Parathyroid adenoma (tissue), 2 donors: Measurements from ENCODE around the gene ITGA11.
A peak's percentile ranks its signal among the peaks of the same experiment; 100 is the strongest.

Source experiments
- H2AFZ ChIP-seq: fragments of 300-600 bp; sonication (generic); one replicate; pipeline ENCODE4 v1.7.0; 2017; ENCODE audit warnings: antibody characterized with exemption, mild to moderate bottlenecking
- H3K27ac ChIP-seq: fragments of 300-600 bp; sonication (generic); one replicate; pipeline ENCODE4 v1.7.0; 2017
- H3K27me3 ChIP-seq: fragments of 300-600 bp; sonication (generic); one replicate; pipeline ENCODE4 v1.7.0; 2017; ENCODE audit warnings: low read length; ENCODE audit not compliant: control insufficient read depth, insufficient read depth
- H3K36me3 ChIP-seq: fragments of 300-600 bp; sonication (generic); one replicate; pipeline ENCODE4 v1.7.0; 2017; ENCODE audit warnings: low read length; ENCODE audit not compliant: control insufficient read depth, insufficient read depth
- H3K4me1 ChIP-seq: fragments of 300-600 bp; sonication (generic); one replicate; pipeline ENCODE4 v1.7.0; 2017; ENCODE audit warnings: control low read depth
- H3K4me2 ChIP-seq: fragments of 300-600 bp; sonication (generic); one replicate; pipeline ENCODE4 v1.7.0; 2017; ENCODE audit warnings: low read length
- H3K4me3 ChIP-seq: fragments of 300-600 bp; sonication (generic); one replicate; pipeline ENCODE4 v1.7.0; 2017; ENCODE audit warnings: low read depth, low read length
- H3K79me2 ChIP-seq: fragments of 300-600 bp; sonication (generic); one replicate; pipeline ENCODE4 v1.7.0; 2017; ENCODE audit warnings: control low read depth
- H3K9ac ChIP-seq: fragments of 300-600 bp; sonication (generic); one replicate; pipeline ENCODE4 v1.7.0; 2017; ENCODE audit warnings: mild to moderate bottlenecking
- H3K9me3 ChIP-seq: fragments of 300-600 bp; sonication (generic); one replicate; pipeline ENCODE4 v1.7.0; 2017; ENCODE audit warnings: low read length; ENCODE audit not compliant: control insufficient read depth
- TF ChIP-seq, protein P1 (sequence below): fragments of 300-600 bp; sonication (generic); IDR thresholded peaks from one replicate; pipeline ENCODE4 v1.7.0; 2017; ENCODE audit warnings: antibody characterized with exemption, mild to moderate bottlenecking
- donor health status: primary hyperparathyroidism.

The ITGA11 gene

GRCh38 chr15:68272721-68273271 lies 159.2 kb downstream of the ITGA11 start:
- Histone ChIP-seq H2AFZ (no peak overlapping the region), H3K79me2 (no peaks in the 10 kb centered on the region), H3K4me1 (no peaks in the 10 kb centered on the region), H3K27ac (no peak overlapping the region), H3K9me3 (no peaks in the 10 kb centered on the region), H3K4me3 (no peak overlapping the region), H3K27me3 (no peaks in the 10 kb centered on the region), H3K4me2 (no peak overlapping the region), H3K36me3 (no peaks in the 10 kb centered on the region), H3K9ac (no peak overlapping the region)
- TF ChIP-seq, protein P1, sequence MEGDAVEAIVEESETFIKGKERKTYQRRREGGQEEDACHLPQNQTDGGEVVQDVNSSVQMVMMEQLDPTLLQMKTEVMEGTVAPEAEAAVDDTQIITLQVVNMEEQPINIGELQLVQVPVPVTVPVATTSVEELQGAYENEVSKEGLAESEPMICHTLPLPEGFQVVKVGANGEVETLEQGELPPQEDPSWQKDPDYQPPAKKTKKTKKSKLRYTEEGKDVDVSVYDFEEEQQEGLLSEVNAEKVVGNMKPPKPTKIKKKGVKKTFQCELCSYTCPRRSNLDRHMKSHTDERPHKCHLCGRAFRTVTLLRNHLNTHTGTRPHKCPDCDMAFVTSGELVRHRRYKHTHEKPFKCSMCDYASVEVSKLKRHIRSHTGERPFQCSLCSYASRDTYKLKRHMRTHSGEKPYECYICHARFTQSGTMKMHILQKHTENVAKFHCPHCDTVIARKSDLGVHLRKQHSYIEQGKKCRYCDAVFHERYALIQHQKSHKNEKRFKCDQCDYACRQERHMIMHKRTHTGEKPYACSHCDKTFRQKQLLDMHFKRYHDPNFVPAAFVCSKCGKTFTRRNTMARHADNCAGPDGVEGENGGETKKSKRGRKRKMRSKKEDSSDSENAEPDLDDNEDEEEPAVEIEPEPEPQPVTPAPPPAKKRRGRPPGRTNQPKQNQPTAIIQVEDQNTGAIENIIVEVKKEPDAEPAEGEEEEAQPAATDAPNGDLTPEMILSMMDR, result no peak

- no peaks in the 10 kb centered on the region for H3K27me3 ChIP-seq
- TF ChIP-seq, protein P1, result no peak
- no peaks in the 10 kb centered on the region for H3K79me2 ChIP-seq
- no peak overlapping the region for H3K4me2 ChIP-seq
- H3K9me3 ChIP-seq, result no peaks in the 10 kb centered on the region
- H2AFZ ChIP-seq, result peak overlapping the region; percentile 72
- no peak overlapping the region for H3K4me3 ChIP-seq
- H3K27ac ChIP-seq, result no peak overlapping the region
- H3K36me3 ChIP-seq, result no peaks in the 10 kb centered on the region
- no peak overlapping the region for H3K9ac ChIP-seq
- no peaks in the 10 kb centered on the region for H3K4me1 ChIP-seq
Measured at GRCh38 chr15:68271854-68272471, 160.0 kb downstream of the ITGA11 start.

DNA sequence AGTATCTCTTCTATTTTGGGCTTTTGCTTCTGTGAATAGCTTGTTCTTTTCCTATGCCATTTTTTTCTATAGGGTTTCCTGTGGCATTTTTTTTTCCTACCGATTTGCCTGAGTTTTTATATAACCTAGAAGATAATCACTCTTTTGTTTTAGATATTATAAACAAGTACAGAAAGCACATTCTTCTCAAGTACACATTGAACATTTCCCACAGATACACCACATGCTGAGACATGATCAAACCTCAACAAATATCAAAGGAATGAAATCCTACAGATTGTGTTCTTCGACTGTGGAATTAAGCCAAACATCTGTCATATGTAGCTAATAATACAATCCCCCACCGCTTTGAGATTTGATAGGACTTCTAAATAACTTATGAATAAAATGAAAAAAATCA lies 163.6 kb downstream of the ITGA11 start:
- Histone ChIP-seq H3K79me2 (no peaks in the 10 kb centered on the region), H2AFZ (no peak overlapping the region), H3K4me2 (no peak overlapping the region), H3K4me1 (no peaks in the 10 kb centered on the region), H3K9ac (no peak overlapping the region), H3K36me3 (no peaks in the 10 kb centered on the region), H3K27ac (no peak overlapping the region), H3K4me3 (no peak overlapping the region), H3K27me3 (no peaks in the 10 kb centered on the region), H3K9me3 (no peaks in the 10 kb centered on the region)
- TF ChIP-seq, protein P1, result no peak

GRCh38 chr15:68265674-68266073 lies 166.3 kb downstream of the ITGA11 start:
- Histone ChIP-seq H2AFZ (no peak overlapping the region), H3K9ac (no peak overlapping the region), H3K79me2 (no peaks in the 10 kb centered on the region), H3K4me1 (no peaks in the 10 kb centered on the region), H3K27me3 (no peaks in the 10 kb centered on the region), H3K36me3 (no peaks in the 10 kb centered on the region), H3K4me3 (no peak overlapping the region), H3K4me2 (no peak overlapping the region), H3K9me3 (no peaks in the 10 kb centered on the region), H3K27ac (no peak overlapping the region)
- TF ChIP-seq, protein P1, result no peak

- no peaks in the 10 kb centered on the region for H3K27me3 ChIP-seq
- no peak overlapping the region for H2AFZ ChIP-seq
- no peaks in the 10 kb centered on the region for H3K4me1 ChIP-seq
- no peak overlapping the region for H3K4me2 ChIP-seq
- H3K9me3 ChIP-seq, result no peaks in the 10 kb centered on the region
- no peaks in the 10 kb centered on the region for H3K36me3 ChIP-seq
- TF ChIP-seq, protein P1, result no peak
- no peak overlapping the region for H3K9ac ChIP-seq
- H3K4me3 ChIP-seq, result no peak overlapping the region
- H3K27ac ChIP-seq, result no peak overlapping the region
- H3K79me2 ChIP-seq, result no peaks in the 10 kb centered on the region
Measured at GRCh38 chr15:68265081-68265480, 166.9 kb downstream of the ITGA11 start.
